ENCODE data around the gene GNAZ.

The GNAZ gene

DNA sequence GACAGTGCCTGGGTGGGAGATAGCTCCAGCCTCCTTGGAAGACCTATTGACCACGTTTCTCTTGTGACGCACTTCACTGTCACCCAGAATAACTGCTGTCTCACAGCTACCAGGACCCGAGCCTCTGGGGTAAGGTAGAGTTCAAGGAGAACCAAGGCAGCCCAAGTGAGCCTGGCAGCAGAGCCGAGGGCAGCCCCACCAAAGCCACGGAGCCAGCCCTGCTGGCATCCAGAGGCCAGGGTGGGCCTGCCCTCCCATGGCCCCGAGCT is 38.7 kb downstream of the GNAZ start:
- DNase-seq (ENCODE audit: low read depth), result no peak
- TF ChIP-seq, protein P1, sequence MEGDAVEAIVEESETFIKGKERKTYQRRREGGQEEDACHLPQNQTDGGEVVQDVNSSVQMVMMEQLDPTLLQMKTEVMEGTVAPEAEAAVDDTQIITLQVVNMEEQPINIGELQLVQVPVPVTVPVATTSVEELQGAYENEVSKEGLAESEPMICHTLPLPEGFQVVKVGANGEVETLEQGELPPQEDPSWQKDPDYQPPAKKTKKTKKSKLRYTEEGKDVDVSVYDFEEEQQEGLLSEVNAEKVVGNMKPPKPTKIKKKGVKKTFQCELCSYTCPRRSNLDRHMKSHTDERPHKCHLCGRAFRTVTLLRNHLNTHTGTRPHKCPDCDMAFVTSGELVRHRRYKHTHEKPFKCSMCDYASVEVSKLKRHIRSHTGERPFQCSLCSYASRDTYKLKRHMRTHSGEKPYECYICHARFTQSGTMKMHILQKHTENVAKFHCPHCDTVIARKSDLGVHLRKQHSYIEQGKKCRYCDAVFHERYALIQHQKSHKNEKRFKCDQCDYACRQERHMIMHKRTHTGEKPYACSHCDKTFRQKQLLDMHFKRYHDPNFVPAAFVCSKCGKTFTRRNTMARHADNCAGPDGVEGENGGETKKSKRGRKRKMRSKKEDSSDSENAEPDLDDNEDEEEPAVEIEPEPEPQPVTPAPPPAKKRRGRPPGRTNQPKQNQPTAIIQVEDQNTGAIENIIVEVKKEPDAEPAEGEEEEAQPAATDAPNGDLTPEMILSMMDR (IDR thresholded peaks at IDR 0.05; ENCODE audit: insufficient read depth, low read depth, low read length, missing control alignments), result no peak
- H3K4me3 ChIP-seq (ENCODE audit: low read depth, low read length), result no peak overlapping the region

DNA sequence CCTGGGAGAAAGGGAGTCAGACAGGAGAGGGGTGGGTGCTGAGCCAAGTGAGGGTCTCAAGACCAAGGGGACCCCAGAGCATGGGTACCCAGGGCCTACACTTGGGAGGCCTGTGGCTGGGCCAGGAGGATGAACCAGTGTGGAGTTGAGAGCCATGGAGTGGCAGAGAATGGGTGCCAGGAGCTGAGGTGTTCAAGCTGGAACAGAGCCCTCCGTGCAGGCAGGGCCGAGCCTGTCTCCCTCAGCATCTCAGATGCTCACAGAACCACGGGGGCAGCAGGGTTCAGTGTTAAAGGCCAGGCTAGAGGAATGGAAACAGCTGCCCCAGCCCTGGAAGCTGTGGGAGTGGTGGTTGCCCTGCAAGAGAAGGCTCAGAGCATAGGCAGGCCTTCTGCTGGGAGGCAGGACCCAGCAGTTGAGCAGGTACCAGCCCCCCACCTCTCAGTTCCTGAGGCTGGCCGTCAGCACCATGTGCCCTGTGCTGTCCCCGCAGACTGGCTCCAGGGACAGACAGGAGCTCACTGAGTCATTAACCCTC is 39.2 kb downstream of the GNAZ start:
- no peak for DNase-seq (ENCODE audit: low read depth)
- TF ChIP-seq, protein P1 (IDR thresholded peaks at IDR 0.05; ENCODE audit: insufficient read depth, low read depth, low read length, missing control alignments), result no peak
- H3K4me3 ChIP-seq (ENCODE audit: low read depth, low read length), result no peak overlapping the region

DNA sequence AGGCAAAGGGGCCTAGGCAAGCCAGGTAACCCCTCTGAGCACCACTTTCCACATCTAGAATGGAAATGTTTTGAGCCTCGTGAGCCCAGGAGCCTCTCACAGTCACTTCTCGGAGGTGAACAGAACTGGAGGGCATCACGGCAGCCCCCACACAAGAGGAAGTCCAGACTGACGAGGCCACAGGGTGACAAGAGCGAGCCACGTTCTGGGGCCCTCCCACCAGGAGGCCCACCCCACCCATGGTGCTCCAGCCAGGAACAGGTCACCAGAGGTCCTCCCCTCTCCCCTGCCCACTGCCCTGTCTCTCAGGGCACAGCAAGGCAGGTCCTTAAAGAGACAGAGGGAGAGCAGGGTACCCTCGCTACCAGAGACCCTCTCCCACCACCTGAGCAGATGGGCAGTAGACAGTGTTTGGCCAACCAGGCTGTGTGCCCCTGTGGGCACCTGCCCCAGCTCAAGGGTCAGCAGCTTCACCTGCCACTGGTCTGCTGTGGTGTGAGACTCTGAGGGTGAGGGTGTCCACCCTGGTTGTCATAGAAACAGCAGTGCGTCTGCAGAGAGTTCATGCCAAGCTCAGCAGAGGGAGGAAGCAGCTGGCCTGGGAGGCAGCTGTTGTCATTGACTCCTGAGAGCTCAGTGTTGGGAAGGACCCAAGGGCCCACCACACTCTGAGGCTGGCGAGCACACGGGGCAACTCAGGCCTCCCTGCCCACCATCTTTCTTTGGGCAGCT is 40.0 kb downstream of the GNAZ start:
- TF ChIP-seq, protein P1 (IDR thresholded peaks at IDR 0.05; ENCODE audit: insufficient read depth, low read depth, low read length, missing control alignments), result no peak
- no peak for DNase-seq (ENCODE audit: low read depth)

DNA sequence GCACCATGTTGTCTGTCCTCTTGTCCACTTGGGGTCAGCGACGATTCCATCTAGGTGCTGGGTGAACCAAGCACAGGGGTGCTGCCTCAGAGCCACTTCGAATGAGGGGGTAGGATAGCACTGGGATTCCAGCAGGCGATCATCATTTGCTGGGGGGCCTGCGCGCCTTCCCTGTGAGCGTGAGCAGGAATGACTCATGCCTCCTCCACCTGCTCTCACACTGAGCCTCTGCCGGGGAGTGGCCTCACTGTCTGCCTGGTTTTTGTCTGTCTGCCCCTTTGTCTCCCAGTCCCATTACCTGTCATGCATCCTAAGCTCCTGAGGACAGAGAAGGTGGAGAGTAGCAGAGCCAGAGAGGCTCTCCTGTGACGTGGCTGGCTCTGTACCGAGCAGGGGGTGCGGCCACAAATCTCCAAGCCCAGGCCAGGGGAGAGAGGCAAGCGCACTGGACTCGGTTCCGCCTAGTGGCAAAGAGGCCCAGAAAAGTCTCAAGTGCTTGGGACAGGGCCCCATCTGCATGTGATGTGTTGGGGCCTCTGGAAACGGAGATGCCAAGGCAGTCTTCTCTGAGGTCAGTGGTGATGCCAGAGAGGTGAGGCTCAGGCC is 40.7 kb downstream of the GNAZ start:
- no peak overlapping the region for H3K4me3 ChIP-seq (ENCODE audit: low read depth, low read length)
- TF ChIP-seq, protein P1 (IDR thresholded peaks at IDR 0.05; ENCODE audit: insufficient read depth, low read depth, low read length, missing control alignments), result no peak
- DNase-seq (ENCODE audit: low read depth), result no peak

More for the DNA sequence above, 40.0 kb downstream of the GNAZ start:
- no peak overlapping the region for H3K4me3 ChIP-seq (ENCODE audit: low read depth, low read length)

DNA sequence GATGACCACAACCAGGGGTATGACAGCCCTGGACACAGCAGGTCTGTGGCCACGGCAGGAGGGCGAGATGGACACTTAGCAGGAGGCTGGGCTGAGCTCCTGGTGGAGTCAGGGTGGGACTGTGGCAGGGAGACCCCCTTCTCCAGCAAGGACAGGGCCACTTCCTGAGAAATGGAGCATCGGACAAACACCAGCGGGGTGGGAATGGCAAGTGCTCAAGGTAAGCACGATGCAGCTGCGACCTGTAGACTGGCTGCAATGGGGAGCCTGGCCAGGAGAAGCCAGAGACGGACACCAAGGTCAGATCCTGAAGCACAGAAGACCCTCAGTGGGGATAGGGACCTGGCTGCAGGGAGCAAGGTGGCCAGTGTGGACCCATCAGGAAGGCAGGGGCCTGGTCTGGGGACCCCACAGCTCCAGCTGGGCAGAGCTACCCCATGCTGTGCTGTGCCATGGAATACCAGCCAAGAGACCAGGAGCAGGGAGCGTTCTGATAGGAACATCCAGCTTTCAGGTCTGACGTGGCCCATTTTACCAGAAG is 42.2 kb downstream of the GNAZ start:
- no peak for DNase-seq (ENCODE audit: low read depth)
- no peak overlapping the region for H3K4me3 ChIP-seq (ENCODE audit: low read depth, low read length)
- TF ChIP-seq, protein P1 (IDR thresholded peaks at IDR 0.05; ENCODE audit: insufficient read depth, low read depth, low read length, missing control alignments), result no peak

DNA sequence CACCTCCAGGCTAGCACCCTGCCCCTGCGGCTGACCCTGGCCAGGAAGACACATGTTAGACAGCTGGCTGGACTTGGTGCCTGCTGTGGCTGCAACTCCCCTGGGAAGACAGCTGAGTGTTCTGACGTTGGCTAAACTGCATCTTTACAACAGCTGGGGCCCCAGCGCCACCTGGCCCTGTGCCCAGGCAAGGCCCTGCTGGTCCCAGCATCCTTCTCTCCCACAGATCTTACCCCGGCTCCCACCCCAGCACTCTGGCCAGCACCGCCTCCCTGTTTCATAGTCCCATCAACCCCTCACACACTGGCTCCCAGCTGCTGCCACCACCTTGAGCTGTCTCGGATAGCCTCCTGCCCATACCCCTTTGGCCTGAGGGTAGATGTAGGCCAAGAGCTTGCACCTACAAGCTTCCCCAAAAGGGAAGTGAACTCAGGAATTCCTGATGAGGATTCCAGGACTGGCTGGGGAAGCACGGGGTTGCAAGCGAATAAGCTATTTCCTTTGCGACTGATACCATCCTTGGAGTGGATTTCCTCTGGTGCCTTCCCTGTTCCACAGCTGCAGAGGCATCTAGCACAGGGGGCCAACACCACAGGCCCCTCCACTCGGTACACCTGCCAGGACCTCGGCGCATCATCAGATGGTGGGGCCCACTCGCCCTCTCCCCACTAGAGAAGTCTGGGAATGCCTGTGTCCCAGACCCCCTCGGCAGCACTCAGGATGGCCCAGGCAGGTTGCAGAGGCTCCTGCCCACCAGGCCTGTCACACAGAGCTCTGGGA is 42.9 kb downstream of the GNAZ start:
- peak; percentile 24 for DNase-seq (ENCODE audit: low read depth)
- H3K4me3 ChIP-seq (ENCODE audit: low read depth, low read length), result no peak overlapping the region
- TF ChIP-seq, protein P1 (IDR thresholded peaks at IDR 0.05; ENCODE audit: insufficient read depth, low read depth, low read length, missing control alignments), result no peak

All from GM12865 (cell line).